IPS DF 19.7 (cell line): ENCODE results near the gene MRGPRE.

Source experiments
- DNase-seq: peaks from one replicate; pipeline ENCODE4 v3.0.0-alpha.2; 2013; ENCODE audit warnings: low read depth, low spot score

The MRGPRE gene

GRCh38 chr11:3178349-3178748, 53.9 kb downstream of the MRGPRE start:
- no peak for DNase-seq

GRCh38 chr11:3177931-3178330, 54.3 kb downstream of the MRGPRE start:
- DNase-seq = no peak
